ENCODE results near the gene BRD1.
A peak's percentile ranks its signal among the peaks of the same experiment; 100 is the strongest.
"Not testable (repeated sequence)": the region's sequence is repeated elsewhere in the genome, so short reads cannot be mapped to it uniquely, and the experiment has no call there.

The BRD1 gene

GRCh38 chr22:49768951-49769690, 58.6 kb downstream of the BRD1 start:
- DNase-seq (ENCODE audit: low spot score) = no peak

- DNase-seq (ENCODE audit: low spot score) = no peak
These were observed 59.4 kb downstream of the BRD1 start for GRCh38 chr22:49768077-49768910.

- peak; percentile 68 for DNase-seq (ENCODE audit: low spot score)
These were observed 60.2 kb downstream of the BRD1 start for GRCh38 chr22:49767355-49768062.

GRCh38 chr22:49765951-49766350, 61.7 kb downstream of the BRD1 start:
- DNase-seq (ENCODE audit: low spot score) = no peak

GRCh38 chr22:49765091-49765771, 62.4 kb downstream of the BRD1 start:
- no peak for DNase-seq (ENCODE audit: low spot score)

- no peak for DNase-seq (ENCODE audit: low spot score)
These were observed 63.5 kb downstream of the BRD1 start for GRCh38 chr22:49764127-49764581.

- no peak for DNase-seq (ENCODE audit: low spot score)
These were observed 64.0 kb downstream of the BRD1 start for GRCh38 chr22:49763696-49764095.

- DNase-seq (ENCODE audit: low spot score) = no peak
These were observed 64.5 kb downstream of the BRD1 start for GRCh38 chr22:49763138-49763537.

- DNase-seq (ENCODE audit: low spot score) = not testable (repeated sequence)
These were observed 65.1 kb downstream of the BRD1 start for GRCh38 chr22:49762571-49762970.

GRCh38 chr22:49761836-49762235, 65.8 kb downstream of the BRD1 start:
- DNase-seq (ENCODE audit: low spot score) = no peak

GRCh38 chr22:49760630-49761571, 66.8 kb downstream of the BRD1 start:
- DNase-seq (ENCODE audit: low spot score) = peak; percentile 52

GRCh38 chr22:49760280-49760629, 67.4 kb downstream of the BRD1 start:
- no peak for DNase-seq (ENCODE audit: low spot score)

GRCh38 chr22:49756676-49757075, 71.0 kb downstream of the BRD1 start:
- DNase-seq (ENCODE audit: low spot score) = no peak

GRCh38 chr22:49756201-49756600, 71.5 kb downstream of the BRD1 start:
- no peak for DNase-seq (ENCODE audit: low spot score)

- no peak for DNase-seq (ENCODE audit: low spot score)
These were observed 72.1 kb downstream of the BRD1 start for GRCh38 chr22:49755631-49756001.

- no peak for DNase-seq (ENCODE audit: low spot score)
These were observed 72.7 kb downstream of the BRD1 start for GRCh38 chr22:49754696-49755630.

- no peak for DNase-seq (ENCODE audit: low spot score)
These were observed 73.5 kb downstream of the BRD1 start for GRCh38 chr22:49753961-49754695.

GRCh38 chr22:49753276-49753890, 74.3 kb downstream of the BRD1 start:
- no peak for DNase-seq (ENCODE audit: low spot score)

GRCh38 chr22:49752598-49753091, 75.0 kb downstream of the BRD1 start:
- no peak for DNase-seq (ENCODE audit: low spot score)
